ENCODE measurements around the gene CIAO2A. TPM values are rescaled to one million over a fixed set of nuclear protein-coding genes. Genes with fewer than 3 reads are reported as not detected.
"Not testable (repeated sequence)": the region's sequence is repeated elsewhere in the genome, so short reads cannot be mapped to it uniquely, and the experiment has no call there.

The CIAO2A gene
- total RNA-seq, 4 donors from 2014 or later: 22.9 to 46.9 (median 32.7) TPM

GRCh38 chr15:64112073-64112772 lies 18.6 kb upstream of the CIAO2A start:
- Histone ChIP-seq H3K4me3 (no peak overlapping the region), H3K27me3 (no peaks in the 10 kb centered on the region), H3K9me3 (no peaks in the 10 kb centered on the region), H3K27ac (peak overlapping the region in 2 of 4 donors; percentile 34 to 79), H3K36me3 (peaks cover 0 to 47% (median 0%) of the 10 kb centered on the region in 3 donors), H3K4me1 (peaks cover 0 to 48% (median 31%) of the 10 kb centered on the region in 4 donors)
- no peak for TF ChIP-seq CTCF (IDR thresholded peaks at IDR 0.05)
- TF ChIP-seq EP300 (IDR thresholded peaks at IDR 0.05): no peak
- no peak for TF ChIP-seq POLR2A (IDR thresholded peaks at IDR 0.05)
- DNase-seq (ENCODE audit: low spot score in 2 of 2): no peak
- 44% methylated on average over 4 of the region's 4 CpGs for WGBS, 2 donors

- H3K27me3 ChIP-seq: no peaks in the 10 kb centered on the region
- H3K4me3 ChIP-seq: no peak overlapping the region
- DNase-seq (ENCODE audit: low spot score in 2 of 2): no peak
- WGBS, 2 donors: 34 to 47% methylated on average over 3 of the region's 3 CpGs
- H3K4me1 ChIP-seq: peaks cover 0 to 53% (median 31%) of the 10 kb centered on the region in 4 donors
- no peaks in the 10 kb centered on the region for H3K9me3 ChIP-seq
- H3K36me3 ChIP-seq: peaks cover 0 to 42% (median 0%) of the 10 kb centered on the region in 3 donors
- peak overlapping the region in 3 of 4 donors; percentile 10 to 79 (median 34) for H3K27ac ChIP-seq
- no peak for TF ChIP-seq CTCF (IDR thresholded peaks at IDR 0.05)
These were observed 18.0 kb upstream of the CIAO2A start for GRCh38 chr15:64111679-64112050.

GRCh38 chr15:64110950-64111678 lies 17.5 kb upstream of the CIAO2A start:
- H3K27ac ChIP-seq: peak overlapping the region in 2 of 4 donors; percentile 10 to 79
- TF ChIP-seq CTCF (IDR thresholded peaks at IDR 0.05): no peak
- TF ChIP-seq EP300 (IDR thresholded peaks at IDR 0.05): no peak
- peaks cover 0 to 59% (median 33%) of the 10 kb centered on the region in 4 donors for H3K4me1 ChIP-seq
- no peaks in the 10 kb centered on the region for H3K9me3 ChIP-seq
- peaks cover 0 to 36% (median 0%) of the 10 kb centered on the region in 3 donors for H3K36me3 ChIP-seq
- H3K27me3 ChIP-seq: no peaks in the 10 kb centered on the region
- H3K4me3 ChIP-seq: no peak overlapping the region
- WGBS, 2 donors: 79 to 83% methylated on average over 3 of the region's 3 CpGs
- no peak for DNase-seq (ENCODE audit: low spot score in 2 of 2)

- peaks cover 0 to 68% (median 36%) of the 10 kb centered on the region in 4 donors for H3K4me1 ChIP-seq
- peak overlapping the region in 1 of 4 donors; percentile 45 for H3K27ac ChIP-seq
- 93 to 95% methylated on average over 4 of the region's 4 CpGs for WGBS, 2 donors
- not testable (repeated sequence) for H3K4me3 ChIP-seq; H3K9me3 ChIP-seq; DNase-seq (ENCODE audit: low spot score in 2 of 2); H3K27me3 ChIP-seq
- H3K36me3 ChIP-seq: peaks cover 0 to 27% (median 0%) of the 10 kb centered on the region in 3 donors
These were observed 16.6 kb upstream of the CIAO2A start for GRCh38 chr15:64110108-64110701.

- H3K4me1 ChIP-seq: peaks cover 0 to 70% (median 27%) of the 10 kb centered on the region in 4 donors
- no peak overlapping the region for H3K4me3 ChIP-seq
- no peaks in the 10 kb centered on the region for H3K36me3 ChIP-seq
- no peaks in the 10 kb centered on the region for H3K27me3 ChIP-seq
- WGBS, 2 donors: 90 to 96% methylated on average over 1 of the region's 1 CpG
- TF ChIP-seq POLR2A (IDR thresholded peaks at IDR 0.05) (no peak), CTCF (IDR thresholded peaks at IDR 0.05) (no peak), EP300 (IDR thresholded peaks at IDR 0.05) (no peak)
- no peak overlapping the region for H3K27ac ChIP-seq
- H3K9me3 ChIP-seq: no peaks in the 10 kb centered on the region
- no peak for DNase-seq (ENCODE audit: low spot score in 2 of 2)
These were observed 13.7 kb upstream of the CIAO2A start for GRCh38 chr15:64107337-64107736.

All from tibial nerve (tissue), 4 donors.